Measurements from ENCODE around the gene EBPL. TPM values are rescaled to one million over a fixed set of nuclear protein-coding genes. Genes with fewer than 3 reads are reported as not detected.

Gene EBPL
- total RNA-seq, 4 donors from 2014 or later, result 23.8 to 67.5 (median 31.5) TPM

DNA sequence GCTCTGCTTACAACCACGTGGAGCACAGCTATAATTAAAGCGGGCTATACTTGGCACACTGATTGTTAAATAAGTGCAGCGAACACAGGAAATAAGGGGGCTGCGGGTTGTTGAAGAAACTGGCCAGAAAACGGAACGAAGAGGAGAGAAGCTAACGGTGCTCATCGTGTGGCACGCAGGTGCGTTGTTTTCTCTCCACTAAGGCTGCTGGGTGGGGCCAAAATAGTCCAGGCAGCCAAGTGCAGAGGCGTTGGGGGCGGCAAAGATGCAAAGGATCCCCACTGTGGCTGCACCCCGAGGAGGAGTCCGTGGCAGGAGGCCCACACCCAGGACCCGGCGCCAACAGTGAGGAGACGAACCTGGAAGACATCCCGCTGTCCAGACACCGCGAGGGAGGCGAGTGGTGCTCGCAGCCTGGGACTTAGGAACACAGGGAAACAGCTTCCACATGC is 71.1 kb downstream of the EBPL start:
- TF ChIP-seq, protein P1, sequence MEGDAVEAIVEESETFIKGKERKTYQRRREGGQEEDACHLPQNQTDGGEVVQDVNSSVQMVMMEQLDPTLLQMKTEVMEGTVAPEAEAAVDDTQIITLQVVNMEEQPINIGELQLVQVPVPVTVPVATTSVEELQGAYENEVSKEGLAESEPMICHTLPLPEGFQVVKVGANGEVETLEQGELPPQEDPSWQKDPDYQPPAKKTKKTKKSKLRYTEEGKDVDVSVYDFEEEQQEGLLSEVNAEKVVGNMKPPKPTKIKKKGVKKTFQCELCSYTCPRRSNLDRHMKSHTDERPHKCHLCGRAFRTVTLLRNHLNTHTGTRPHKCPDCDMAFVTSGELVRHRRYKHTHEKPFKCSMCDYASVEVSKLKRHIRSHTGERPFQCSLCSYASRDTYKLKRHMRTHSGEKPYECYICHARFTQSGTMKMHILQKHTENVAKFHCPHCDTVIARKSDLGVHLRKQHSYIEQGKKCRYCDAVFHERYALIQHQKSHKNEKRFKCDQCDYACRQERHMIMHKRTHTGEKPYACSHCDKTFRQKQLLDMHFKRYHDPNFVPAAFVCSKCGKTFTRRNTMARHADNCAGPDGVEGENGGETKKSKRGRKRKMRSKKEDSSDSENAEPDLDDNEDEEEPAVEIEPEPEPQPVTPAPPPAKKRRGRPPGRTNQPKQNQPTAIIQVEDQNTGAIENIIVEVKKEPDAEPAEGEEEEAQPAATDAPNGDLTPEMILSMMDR (IDR thresholded peaks at IDR 0.05; ENCODE audit: low read depth), result no peak

DNA sequence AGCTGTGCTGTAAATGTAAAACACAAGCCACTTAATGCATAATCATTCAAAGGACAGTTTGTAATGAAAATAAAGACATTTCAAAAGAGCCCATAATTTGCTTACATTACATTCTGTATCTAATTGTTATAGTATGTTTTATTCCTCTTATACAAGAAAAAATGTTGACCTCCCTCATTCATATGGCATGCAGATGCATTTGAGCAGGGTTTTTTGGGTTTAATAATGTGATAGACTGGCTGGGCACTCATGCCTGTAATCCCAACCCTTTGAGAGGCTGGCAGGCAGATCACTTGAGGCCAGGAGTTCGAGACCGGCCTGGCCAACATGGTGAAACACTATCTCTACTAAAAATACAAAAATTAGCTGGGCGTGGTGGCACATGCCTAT is 74.6 kb downstream of the EBPL start:
- TF ChIP-seq, protein P1 (IDR thresholded peaks at IDR 0.05; ENCODE audit: low read depth), result no peak

DNA sequence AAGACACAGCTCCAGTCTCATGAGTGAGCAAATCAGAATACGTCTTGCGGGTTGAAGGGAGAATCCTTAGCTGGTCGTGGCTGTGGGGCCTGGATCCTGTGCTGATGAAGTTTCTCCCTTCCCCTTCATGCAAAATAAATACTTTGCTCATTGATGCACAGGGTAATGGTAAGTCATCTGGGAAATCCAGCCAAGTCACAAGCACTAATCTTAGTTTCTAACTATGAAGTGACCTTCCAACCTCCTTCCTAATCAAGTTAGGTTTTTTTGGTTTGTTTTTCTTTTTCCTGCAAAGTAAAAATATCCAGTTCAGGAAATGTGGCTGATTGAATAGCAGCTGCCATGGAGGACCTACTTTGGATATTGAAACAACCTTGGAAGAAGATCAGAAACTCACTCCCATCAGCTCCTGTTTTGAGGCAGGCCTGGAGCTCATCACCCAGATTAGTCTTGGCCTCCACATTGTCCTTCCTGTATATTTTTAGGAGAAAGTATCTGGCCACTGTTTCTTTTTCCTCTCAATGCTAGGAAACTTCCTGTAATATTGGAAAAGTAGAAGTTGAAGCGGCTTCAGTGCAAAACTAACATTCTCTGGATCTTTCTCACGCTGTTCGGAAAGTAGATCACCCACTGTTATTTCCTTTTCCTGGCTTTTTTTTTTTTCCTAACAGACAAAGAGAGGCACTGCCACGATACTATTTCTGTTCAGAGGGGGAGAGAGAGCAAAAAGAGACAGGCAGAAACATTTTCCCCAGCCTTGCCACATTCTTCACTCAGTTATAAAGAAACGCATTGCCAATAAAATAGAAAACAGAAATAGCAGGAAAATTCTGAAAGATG is 75.2 kb downstream of the EBPL start:
- TF ChIP-seq, protein P1 (IDR thresholded peaks at IDR 0.05; ENCODE audit: low read depth), result no peak

Other genes starting within 250 kb of the EBPL start
- 10 to 100 TPM; 51.7 to 72.9 (median 62.1) TPM for gene CAB39L, start 247.4 kb downstream of the EBPL start, total RNA-seq
- 10 to 100 TPM; 10.3 to 18.2 (median 14.5) TPM for gene SETDB2, start 247.2 kb downstream of the EBPL start, total RNA-seq
- 10 to 100 TPM; 37.7 to 67.2 (median 47.5) TPM for gene PHF11, start 195.5 kb downstream of the EBPL start, total RNA-seq
- gene RCBTB1, start 105.9 kb downstream of the EBPL start, total RNA-seq, result 10 to 100 TPM; 13.4 to 14.1 (median 13.9) TPM
- gene ARL11, start 63.0 kb downstream of the EBPL start, total RNA-seq, result 1 to 10 TPM in 3 of 4 donors, not detected in 1; 1.5 to 6.1 (median 2.8) TPM
- gene KPNA3, start 101.2 kb upstream of the EBPL start, total RNA-seq, result 10 to 100 TPM; 24.1 to 54.0 (median 32.0) TPM
- gene SPRYD7, start 244.9 kb upstream of the EBPL start, total RNA-seq, result 1 to 10 TPM; 3.1 to 7.5 (median 4.7) TPM

Measured in subcutaneous adipose tissue (tissue), 4 donors.